HEK293 (cell line): ENCODE data around the gene DCAF5.
A peak's percentile ranks its signal among the peaks of the same experiment; 100 is the strongest.

ENCODE experiments used
- CTCF ChIA-PET: fragments of 350-600 bp; formaldehyde crosslinking; extraction: SDS; loops from one replicate; lab custom pipeline; 2021; ENCODE audit warnings: antibody characterized with exemption; lab: Yijun Ruan, JAX
- POLR2A ChIA-PET: fragments of 300-600 bp; formaldehyde crosslinking; extraction: SDS; loops from one replicate; lab custom pipeline; 2020; ENCODE audit warnings: antibody characterized with exemption, inconsistent platforms; lab: Yijun Ruan, JAX
- H3K27ac ChIP-seq: fragments of 200-500 bp; sonication (Bioruptor generic); 2 replicates; pipeline ENCODE4 v1.5.1; 2014; ENCODE audit warnings: low read depth, low read length, control low read depth, inconsistent platforms; ENCODE audit errors: extremely low read depth
- H3K36me3 ChIP-seq, 2 experiments: fragments of 200-500 bp in 1 of 2; sonication (Bioruptor generic) in 1 of 2; 1 replicate in 1 of 2; 2 replicates in 1 of 2; pipeline ENCODE4 v1.5.1; 2014 to 2017; ENCODE audit warnings: inconsistent platforms in 2 of 2, low read length in 2 of 2; ENCODE audit not compliant: control insufficient read depth in 2 of 2, insufficient read depth in 1 of 2
- H3K4me1 ChIP-seq: fragments of 200-500 bp; sonication (Bioruptor generic); 2 replicates; pipeline ENCODE4 v1.5.1; 2014; ENCODE audit warnings: mild to moderate bottlenecking, low read length, inconsistent platforms; ENCODE audit not compliant: control insufficient read depth, insufficient read depth
- H3K4me3 ChIP-seq: 2 replicates; pipeline ENCODE4 v1.5.1; 2011; ENCODE audit warnings: low read depth, mild to moderate bottlenecking, control low read depth, low read length, moderate library complexity
- H3K9me3 ChIP-seq: fragments of 200-500 bp; sonication (Bioruptor generic); 2 replicates; pipeline ENCODE4 v1.5.1; 2014; ENCODE audit warnings: low read depth, low read length, inconsistent platforms; ENCODE audit not compliant: control insufficient read depth, insufficient read depth
- GLI4 ChIP-seq: fragments of 450-650 bp; formaldehyde crosslinking; IDR thresholded peaks from 2 replicates; pipeline ENCODE4 v1.5.1; 2016; ENCODE audit warnings: missing biosample characterization, missing genetic modification characterization
- GLIS2 ChIP-seq: fragments of 450-650 bp; formaldehyde crosslinking; IDR thresholded peaks from 2 replicates; pipeline ENCODE4 v1.5.1; 2016; ENCODE audit warnings: missing biosample characterization, missing genetic modification characterization
- IKZF3 ChIP-seq: fragments of 450-650 bp; IDR thresholded peaks from 2 replicates; pipeline ENCODE4 v1.5.0; 2018; ENCODE audit warnings: missing biosample characterization, mild to moderate bottlenecking, missing genetic modification characterization, moderate library complexity
- KLF8 ChIP-seq: fragments of 450-650 bp; formaldehyde crosslinking; IDR thresholded peaks from 2 replicates; pipeline ENCODE4 v1.5.1; 2016; ENCODE audit warnings: missing biosample characterization, missing genetic modification characterization
- SP7 ChIP-seq: fragments of 450-650 bp; formaldehyde crosslinking; IDR thresholded peaks from 2 replicates; pipeline ENCODE4 v1.5.1; 2016; ENCODE audit warnings: missing biosample characterization, missing genetic modification characterization
- ZBTB17 ChIP-seq: fragments of 450-650 bp; formaldehyde crosslinking; IDR thresholded peaks from 2 replicates; pipeline ENCODE4 v1.5.1; 2016; ENCODE audit warnings: missing biosample characterization, missing genetic modification characterization
- ZBTB44 ChIP-seq: fragments of 450-650 bp; IDR thresholded peaks from 2 replicates; pipeline ENCODE4 v1.5.1; 2018; ENCODE audit warnings: missing biosample characterization, mild to moderate bottlenecking, missing genetic modification characterization
- ZNF2 ChIP-seq: fragments of 450-650 bp; formaldehyde crosslinking; IDR thresholded peaks from 2 replicates; pipeline ENCODE4 v1.5.1; 2016; ENCODE audit warnings: missing biosample characterization, missing genetic modification characterization
- ZNF24 ChIP-seq: fragments of 450-650 bp; formaldehyde crosslinking; IDR thresholded peaks from 2 replicates; pipeline ENCODE4 v1.5.1; 2016; ENCODE audit warnings: missing biosample characterization, missing genetic modification characterization
- ZNF654 ChIP-seq: fragments of 450-650 bp; formaldehyde crosslinking; IDR thresholded peaks from 2 replicates; pipeline ENCODE4 v1.5.1; 2016; ENCODE audit warnings: low read depth, missing biosample characterization, missing genetic modification characterization
- ZNF660 ChIP-seq: fragments of 450-650 bp; IDR thresholded peaks from 2 replicates; pipeline ENCODE4 v1.5.1; 2018; ENCODE audit warnings: missing biosample characterization, mild to moderate bottlenecking, missing genetic modification characterization
- ZNF692 ChIP-seq: fragments of 450-650 bp; formaldehyde crosslinking; IDR thresholded peaks from 2 replicates; pipeline ENCODE4 v1.5.1; 2016; ENCODE audit warnings: missing biosample characterization, missing genetic modification characterization
- ZSCAN30 ChIP-seq: fragments of 450-650 bp; IDR thresholded peaks from 2 replicates; pipeline ENCODE4 v1.5.1; 2018; ENCODE audit warnings: missing biosample characterization, mild to moderate bottlenecking, missing genetic modification characterization, moderate library complexity
- TF ChIP-seq, protein P1 (sequence below): fragments of 450-650 bp; formaldehyde crosslinking; IDR thresholded peaks from 2 replicates; pipeline ENCODE4 v1.5.1; 2016; ENCODE audit warnings: missing biosample characterization, missing genetic modification characterization
- TF ChIP-seq, protein P2 (sequence below): fragments of 450-650 bp; formaldehyde crosslinking; IDR thresholded peaks from 2 replicates; pipeline ENCODE4 v1.5.1; 2016; ENCODE audit warnings: missing biosample characterization, missing genetic modification characterization, borderline replicate concordance
- TF ChIP-seq, protein P3 (sequence below): fragments of 450-650 bp; formaldehyde crosslinking; IDR thresholded peaks from 2 replicates; pipeline ENCODE4 v1.5.1; 2017; ENCODE audit warnings: missing biosample characterization, missing genetic modification characterization
- TF ChIP-seq, protein P4 (sequence below): fragments of 450-650 bp; formaldehyde crosslinking; IDR thresholded peaks from 2 replicates; pipeline ENCODE4 v1.5.1; 2017; ENCODE audit warnings: missing biosample characterization, mild to moderate bottlenecking, missing genetic modification characterization, moderate library complexity

DCAF5 gene

GRCh38 chr14:69107407-69108003 lies 45.4 kb downstream of the DCAF5 start:
- peaks cover 25 to 38% of the 10 kb centered on the region in 2 experiments for H3K36me3 ChIP-seq
- H3K4me3 ChIP-seq: no peak overlapping the region
- no peak for TF ChIP-seq GLIS2 (tag by site-specific recombination)
- TF ChIP-seq SP7 (tag by site-specific recombination): 0 out of 2 replicates have a peak, but pooled peaks have one; percentile 32
- peak; percentile 93 for TF ChIP-seq ZNF654 (tag by site-specific recombination)
- TF ChIP-seq ZBTB44: peak; percentile 30; the same call in 1 of the 2 replicates
- TF ChIP-seq GLI4 (tag by site-specific recombination): peak; percentile 91
- 0 out of 2 replicates have a peak, but pooled peaks have one; percentile 54 for TF ChIP-seq ZSCAN30 (tag by site-specific recombination)
- TF ChIP-seq, protein P1, sequence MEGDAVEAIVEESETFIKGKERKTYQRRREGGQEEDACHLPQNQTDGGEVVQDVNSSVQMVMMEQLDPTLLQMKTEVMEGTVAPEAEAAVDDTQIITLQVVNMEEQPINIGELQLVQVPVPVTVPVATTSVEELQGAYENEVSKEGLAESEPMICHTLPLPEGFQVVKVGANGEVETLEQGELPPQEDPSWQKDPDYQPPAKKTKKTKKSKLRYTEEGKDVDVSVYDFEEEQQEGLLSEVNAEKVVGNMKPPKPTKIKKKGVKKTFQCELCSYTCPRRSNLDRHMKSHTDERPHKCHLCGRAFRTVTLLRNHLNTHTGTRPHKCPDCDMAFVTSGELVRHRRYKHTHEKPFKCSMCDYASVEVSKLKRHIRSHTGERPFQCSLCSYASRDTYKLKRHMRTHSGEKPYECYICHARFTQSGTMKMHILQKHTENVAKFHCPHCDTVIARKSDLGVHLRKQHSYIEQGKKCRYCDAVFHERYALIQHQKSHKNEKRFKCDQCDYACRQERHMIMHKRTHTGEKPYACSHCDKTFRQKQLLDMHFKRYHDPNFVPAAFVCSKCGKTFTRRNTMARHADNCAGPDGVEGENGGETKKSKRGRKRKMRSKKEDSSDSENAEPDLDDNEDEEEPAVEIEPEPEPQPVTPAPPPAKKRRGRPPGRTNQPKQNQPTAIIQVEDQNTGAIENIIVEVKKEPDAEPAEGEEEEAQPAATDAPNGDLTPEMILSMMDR: peak; percentile 30; the same call in 1 of the 2 replicates
- peak; percentile 16; the same call in 1 of the 2 replicates for TF ChIP-seq ZNF692 (tag by site-specific recombination)
- TF ChIP-seq, protein P2, sequence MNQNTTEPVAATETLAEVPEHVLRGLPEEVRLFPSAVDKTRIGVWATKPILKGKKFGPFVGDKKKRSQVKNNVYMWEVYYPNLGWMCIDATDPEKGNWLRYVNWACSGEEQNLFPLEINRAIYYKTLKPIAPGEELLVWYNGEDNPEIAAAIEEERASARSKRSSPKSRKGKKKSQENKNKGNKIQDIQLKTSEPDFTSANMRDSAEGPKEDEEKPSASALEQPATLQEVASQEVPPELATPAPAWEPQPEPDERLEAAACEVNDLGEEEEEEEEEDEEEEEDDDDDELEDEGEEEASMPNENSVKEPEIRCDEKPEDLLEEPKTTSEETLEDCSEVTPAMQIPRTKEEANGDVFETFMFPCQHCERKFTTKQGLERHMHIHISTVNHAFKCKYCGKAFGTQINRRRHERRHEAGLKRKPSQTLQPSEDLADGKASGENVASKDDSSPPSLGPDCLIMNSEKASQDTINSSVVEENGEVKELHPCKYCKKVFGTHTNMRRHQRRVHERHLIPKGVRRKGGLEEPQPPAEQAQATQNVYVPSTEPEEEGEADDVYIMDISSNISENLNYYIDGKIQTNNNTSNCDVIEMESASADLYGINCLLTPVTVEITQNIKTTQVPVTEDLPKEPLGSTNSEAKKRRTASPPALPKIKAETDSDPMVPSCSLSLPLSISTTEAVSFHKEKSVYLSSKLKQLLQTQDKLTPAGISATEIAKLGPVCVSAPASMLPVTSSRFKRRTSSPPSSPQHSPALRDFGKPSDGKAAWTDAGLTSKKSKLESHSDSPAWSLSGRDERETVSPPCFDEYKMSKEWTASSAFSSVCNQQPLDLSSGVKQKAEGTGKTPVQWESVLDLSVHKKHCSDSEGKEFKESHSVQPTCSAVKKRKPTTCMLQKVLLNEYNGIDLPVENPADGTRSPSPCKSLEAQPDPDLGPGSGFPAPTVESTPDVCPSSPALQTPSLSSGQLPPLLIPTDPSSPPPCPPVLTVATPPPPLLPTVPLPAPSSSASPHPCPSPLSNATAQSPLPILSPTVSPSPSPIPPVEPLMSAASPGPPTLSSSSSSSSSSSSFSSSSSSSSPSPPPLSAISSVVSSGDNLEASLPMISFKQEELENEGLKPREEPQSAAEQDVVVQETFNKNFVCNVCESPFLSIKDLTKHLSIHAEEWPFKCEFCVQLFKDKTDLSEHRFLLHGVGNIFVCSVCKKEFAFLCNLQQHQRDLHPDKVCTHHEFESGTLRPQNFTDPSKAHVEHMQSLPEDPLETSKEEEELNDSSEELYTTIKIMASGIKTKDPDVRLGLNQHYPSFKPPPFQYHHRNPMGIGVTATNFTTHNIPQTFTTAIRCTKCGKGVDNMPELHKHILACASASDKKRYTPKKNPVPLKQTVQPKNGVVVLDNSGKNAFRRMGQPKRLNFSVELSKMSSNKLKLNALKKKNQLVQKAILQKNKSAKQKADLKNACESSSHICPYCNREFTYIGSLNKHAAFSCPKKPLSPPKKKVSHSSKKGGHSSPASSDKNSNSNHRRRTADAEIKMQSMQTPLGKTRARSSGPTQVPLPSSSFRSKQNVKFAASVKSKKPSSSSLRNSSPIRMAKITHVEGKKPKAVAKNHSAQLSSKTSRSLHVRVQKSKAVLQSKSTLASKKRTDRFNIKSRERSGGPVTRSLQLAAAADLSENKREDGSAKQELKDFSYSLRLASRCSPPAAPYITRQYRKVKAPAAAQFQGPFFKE (tag by site-specific recombination): no peak
- TF ChIP-seq, protein P3, sequence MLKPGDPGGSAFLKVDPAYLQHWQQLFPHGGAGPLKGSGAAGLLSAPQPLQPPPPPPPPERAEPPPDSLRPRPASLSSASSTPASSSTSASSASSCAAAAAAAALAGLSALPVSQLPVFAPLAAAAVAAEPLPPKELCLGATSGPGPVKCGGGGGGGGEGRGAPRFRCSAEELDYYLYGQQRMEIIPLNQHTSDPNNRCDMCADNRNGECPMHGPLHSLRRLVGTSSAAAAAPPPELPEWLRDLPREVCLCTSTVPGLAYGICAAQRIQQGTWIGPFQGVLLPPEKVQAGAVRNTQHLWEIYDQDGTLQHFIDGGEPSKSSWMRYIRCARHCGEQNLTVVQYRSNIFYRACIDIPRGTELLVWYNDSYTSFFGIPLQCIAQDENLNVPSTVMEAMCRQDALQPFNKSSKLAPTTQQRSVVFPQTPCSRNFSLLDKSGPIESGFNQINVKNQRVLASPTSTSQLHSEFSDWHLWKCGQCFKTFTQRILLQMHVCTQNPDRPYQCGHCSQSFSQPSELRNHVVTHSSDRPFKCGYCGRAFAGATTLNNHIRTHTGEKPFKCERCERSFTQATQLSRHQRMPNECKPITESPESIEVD (tag by site-specific recombination): 0 out of 2 replicates have a peak, but pooled peaks have one; percentile 35
- TF ChIP-seq ZNF24 (tag by site-specific recombination): no peak
- TF ChIP-seq IKZF3 (tag by site-specific recombination): 0 out of 2 replicates have a peak, but pooled peaks have one; percentile 19
- TF ChIP-seq ZNF660 (tag by site-specific recombination): peak; percentile 65; the same call in 1 of the 2 replicates
- TF ChIP-seq KLF8: peak; percentile 28; the same call in 1 of the 2 replicates
- peak; percentile 67 for TF ChIP-seq ZNF2 (tag by site-specific recombination)
- no peak for TF ChIP-seq ZBTB17 (tag by site-specific recombination)
- TF ChIP-seq, protein P4, sequence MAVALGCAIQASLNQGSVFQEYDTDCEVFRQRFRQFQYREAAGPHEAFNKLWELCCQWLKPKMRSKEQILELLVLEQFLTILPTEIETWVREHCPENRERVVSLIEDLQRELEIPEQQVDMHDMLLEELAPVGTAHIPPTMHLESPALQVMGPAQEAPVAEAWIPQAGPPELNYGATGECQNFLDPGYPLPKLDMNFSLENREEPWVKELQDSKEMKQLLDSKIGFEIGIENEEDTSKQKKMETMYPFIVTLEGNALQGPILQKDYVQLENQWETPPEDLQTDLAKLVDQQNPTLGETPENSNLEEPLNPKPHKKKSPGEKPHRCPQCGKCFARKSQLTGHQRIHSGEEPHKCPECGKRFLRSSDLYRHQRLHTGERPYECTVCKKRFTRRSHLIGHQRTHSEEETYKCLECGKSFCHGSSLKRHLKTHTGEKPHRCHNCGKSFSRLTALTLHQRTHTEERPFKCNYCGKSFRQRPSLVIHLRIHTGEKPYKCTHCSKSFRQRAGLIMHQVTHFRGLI: peak; percentile 78; the same call in 1 of the 2 replicates
- POLR2A ChIA-PET: no interaction called here
- no peaks in the 10 kb centered on the region for H3K9me3 ChIP-seq
- peaks cover 5% of the 10 kb centered on the region; the same call in 1 of the 2 replicates for H3K4me1 ChIP-seq
- CTCF ChIA-PET: interaction anchor here (0.6 to 4.9 kb wide), 42 partner anchors 10 to 1273 kb away, joined by 3 to 98 read pairs (median 4); no protein-coding TSS in a partner anchor
- no peak overlapping the region for H3K27ac ChIP-seq
